ENCODE measurements around the gene LRRC56. TPM values are rescaled to one million over a fixed set of nuclear protein-coding genes. Genes with fewer than 3 reads are reported as not detected.
A peak's percentile ranks its signal among the peaks of the same experiment; 100 is the strongest.

Gene LRRC56
- total and polyA plus RNA-seq, 2 experiments from 2014 or later, result 0.40 to 1.6 TPM

DNA sequence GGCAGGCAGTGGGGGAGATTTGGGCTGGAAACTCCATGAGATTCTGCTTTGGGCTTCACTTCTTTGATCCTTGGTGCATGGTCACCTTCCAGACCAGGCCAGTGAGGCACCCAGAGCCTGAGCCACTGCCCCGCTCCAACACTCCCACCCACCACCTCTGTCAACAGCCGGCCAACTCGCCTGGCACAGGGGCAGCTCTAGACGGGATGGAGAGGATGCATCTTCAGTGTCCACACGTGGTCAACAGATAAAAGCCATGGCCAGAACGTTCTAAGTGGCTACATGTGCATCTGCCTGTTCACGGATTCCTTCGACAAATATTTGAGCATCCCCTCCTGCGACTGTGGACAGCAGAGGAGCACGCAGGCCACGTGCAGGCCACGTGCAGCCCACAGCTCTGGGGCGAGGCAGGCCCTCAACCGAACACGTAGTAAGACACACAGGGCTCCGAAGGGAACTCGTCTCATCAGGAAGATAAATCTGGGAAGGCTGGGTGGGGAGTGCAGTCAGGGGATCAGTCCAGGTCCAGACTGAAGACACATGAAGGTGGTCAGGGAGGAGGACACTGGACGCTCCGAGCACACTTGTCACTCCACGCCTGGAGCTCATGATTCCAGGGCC lies 1.2 kb downstream of the LRRC56 start:
- TF ChIP-seq EZH2phosphoT487 (IDR thresholded peaks at IDR 0.05; ENCODE audit: low read depth, severe bottlenecking, unreplicated experiment), result no peak
- TF ChIP-seq EZH2 (IDR thresholded peaks at IDR 0.05; ENCODE audit: borderline replicate concordance), result no peak
- TF ChIP-seq, protein P1, sequence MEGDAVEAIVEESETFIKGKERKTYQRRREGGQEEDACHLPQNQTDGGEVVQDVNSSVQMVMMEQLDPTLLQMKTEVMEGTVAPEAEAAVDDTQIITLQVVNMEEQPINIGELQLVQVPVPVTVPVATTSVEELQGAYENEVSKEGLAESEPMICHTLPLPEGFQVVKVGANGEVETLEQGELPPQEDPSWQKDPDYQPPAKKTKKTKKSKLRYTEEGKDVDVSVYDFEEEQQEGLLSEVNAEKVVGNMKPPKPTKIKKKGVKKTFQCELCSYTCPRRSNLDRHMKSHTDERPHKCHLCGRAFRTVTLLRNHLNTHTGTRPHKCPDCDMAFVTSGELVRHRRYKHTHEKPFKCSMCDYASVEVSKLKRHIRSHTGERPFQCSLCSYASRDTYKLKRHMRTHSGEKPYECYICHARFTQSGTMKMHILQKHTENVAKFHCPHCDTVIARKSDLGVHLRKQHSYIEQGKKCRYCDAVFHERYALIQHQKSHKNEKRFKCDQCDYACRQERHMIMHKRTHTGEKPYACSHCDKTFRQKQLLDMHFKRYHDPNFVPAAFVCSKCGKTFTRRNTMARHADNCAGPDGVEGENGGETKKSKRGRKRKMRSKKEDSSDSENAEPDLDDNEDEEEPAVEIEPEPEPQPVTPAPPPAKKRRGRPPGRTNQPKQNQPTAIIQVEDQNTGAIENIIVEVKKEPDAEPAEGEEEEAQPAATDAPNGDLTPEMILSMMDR (IDR thresholded peaks at IDR 0.05; ENCODE audit: poor library complexity), result no peak
- Histone ChIP-seq H3K27ac (no peak overlapping the region), H3K27me3 (no peaks in the 10 kb centered on the region), H3K4me3 (no peak overlapping the region), H4K20me1 (ENCODE audit: insufficient read depth, poor library complexity, severe bottlenecking) (peaks cover 13% of the 10 kb centered on the region), H3K36me3 (replicated peaks; ENCODE audit: insufficient read depth, low read depth) (no peaks in the 10 kb centered on the region), H3K9me2 (replicated peaks; ENCODE audit: insufficient read depth) (no peaks in the 10 kb centered on the region), H3K79me2 (peaks cover 10% of the 10 kb centered on the region), H2AFZ (no peak overlapping the region), H3K4me1 (ENCODE audit: insufficient read depth) (peaks cover 25% of the 10 kb centered on the region), H3K9me3 (ENCODE audit: low read depth) (no peaks in the 10 kb centered on the region), H3K4me2 (no peak overlapping the region)
- 92% methylated on average over 20 of the region's 20 CpGs for WGBS (ENCODE audit: low lambda C conversion rate, missing lambda C conversion rate)
- no peak for DNase-seq (ENCODE audit: low spot score)

DNA sequence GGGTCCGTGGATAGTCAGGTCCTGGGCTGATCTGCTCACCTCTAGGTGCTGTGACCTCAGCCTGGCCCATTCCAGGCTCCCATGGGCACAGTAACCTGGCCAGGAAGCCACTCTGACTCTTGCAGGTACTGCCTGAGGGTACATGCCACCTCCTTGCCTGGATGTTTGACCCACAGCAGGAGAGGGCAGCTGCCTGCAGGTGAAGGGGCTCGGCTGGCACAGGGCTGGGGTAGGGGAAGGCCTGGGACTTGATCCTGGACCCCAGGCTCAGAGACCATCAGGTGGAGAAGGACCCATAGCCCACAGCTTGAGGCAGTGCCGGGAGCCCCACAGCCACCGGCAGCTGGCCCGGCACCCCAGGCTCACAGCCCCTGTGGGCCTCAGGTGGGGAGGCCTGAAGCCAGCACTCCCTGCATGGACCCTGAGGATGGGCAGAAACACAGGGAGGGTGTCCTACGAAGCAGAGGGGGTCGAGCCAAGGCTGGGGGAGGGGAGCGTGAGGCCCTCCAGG lies 2.7 kb downstream of the LRRC56 start:
- TF ChIP-seq EZH2 (IDR thresholded peaks at IDR 0.05; ENCODE audit: borderline replicate concordance) (no peak), EZH2phosphoT487 (IDR thresholded peaks at IDR 0.05; ENCODE audit: low read depth, severe bottlenecking, unreplicated experiment) (no peak)
- TF ChIP-seq, protein P1 (IDR thresholded peaks at IDR 0.05; ENCODE audit: poor library complexity), result no peak
- H3K9me2 ChIP-seq (replicated peaks; ENCODE audit: insufficient read depth), result no peaks in the 10 kb centered on the region
- WGBS (ENCODE audit: low lambda C conversion rate, missing lambda C conversion rate), result 94% methylated on average over 8 of the region's 8 CpGs
- H3K4me2 ChIP-seq, result no peak overlapping the region
- H3K4me3 ChIP-seq, result no peak overlapping the region
- peaks cover 20% of the 10 kb centered on the region for H3K4me1 ChIP-seq (ENCODE audit: insufficient read depth)
- H2AFZ ChIP-seq, result no peak overlapping the region
- no peaks in the 10 kb centered on the region for H4K20me1 ChIP-seq (ENCODE audit: insufficient read depth, poor library complexity, severe bottlenecking)
- H3K27ac ChIP-seq, result no peak overlapping the region
- DNase-seq (ENCODE audit: low spot score), result peak; percentile 2
- H3K27me3 ChIP-seq, result no peaks in the 10 kb centered on the region
- no peaks in the 10 kb centered on the region for H3K36me3 ChIP-seq (replicated peaks; ENCODE audit: insufficient read depth, low read depth)
- no peaks in the 10 kb centered on the region for H3K9me3 ChIP-seq (ENCODE audit: low read depth)
- H3K79me2 ChIP-seq, result no peaks in the 10 kb centered on the region

DNA sequence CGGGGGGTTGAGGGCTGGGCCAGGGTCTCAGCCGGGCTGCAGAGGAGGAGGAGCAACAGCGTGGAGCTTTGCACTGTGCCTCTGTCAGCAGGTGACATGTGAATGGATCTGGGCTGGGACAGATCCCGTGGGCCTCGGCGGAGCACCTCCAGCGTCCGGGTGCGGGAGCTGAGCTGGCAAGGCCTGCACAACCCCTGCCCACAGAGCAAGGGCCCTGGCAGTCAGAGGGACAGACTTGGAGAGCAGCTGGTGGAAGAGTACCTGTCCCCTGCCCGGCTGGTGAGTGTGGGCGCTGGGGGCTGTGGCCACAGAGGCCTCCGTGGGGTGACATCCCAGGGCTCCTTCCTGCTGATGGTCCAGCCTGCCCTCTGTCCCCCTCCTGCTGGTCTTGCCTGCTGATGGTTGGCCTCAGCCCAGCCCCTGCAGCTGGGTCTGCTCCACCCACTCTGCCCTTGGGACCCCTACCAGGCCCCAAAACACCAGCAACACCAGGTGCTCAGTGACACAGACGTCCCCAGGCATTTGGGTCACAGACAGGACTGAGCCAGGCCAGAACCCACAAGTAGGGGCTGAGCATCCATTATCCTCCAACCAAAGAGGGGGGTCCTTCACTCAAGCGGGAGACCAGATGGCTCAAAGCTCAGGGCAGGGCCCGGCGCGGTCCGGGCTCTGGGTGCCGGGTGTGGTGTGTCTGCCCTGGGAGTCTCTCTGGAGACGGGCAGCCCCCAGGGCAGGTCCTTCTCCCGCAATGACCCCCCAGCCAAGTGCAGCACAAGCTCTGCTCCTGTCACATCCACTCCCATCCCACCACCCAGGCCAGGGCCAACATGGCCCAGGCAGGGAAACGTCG lies 3.5 kb downstream of the LRRC56 start:
- no peaks in the 10 kb centered on the region for H3K9me3 ChIP-seq (ENCODE audit: low read depth)
- TF ChIP-seq EZH2 (IDR thresholded peaks at IDR 0.05; ENCODE audit: borderline replicate concordance) (no peak), EZH2phosphoT487 (IDR thresholded peaks at IDR 0.05; ENCODE audit: low read depth, severe bottlenecking, unreplicated experiment) (no peak)
- TF ChIP-seq, protein P1 (IDR thresholded peaks at IDR 0.05; ENCODE audit: poor library complexity), result no peak
- WGBS (ENCODE audit: low lambda C conversion rate, missing lambda C conversion rate), result 91% methylated on average over 20 of the region's 23 CpGs
- H3K36me3 ChIP-seq (replicated peaks; ENCODE audit: insufficient read depth, low read depth), result no peaks in the 10 kb centered on the region
- H3K79me2 ChIP-seq, result no peaks in the 10 kb centered on the region
- no peak overlapping the region for H2AFZ ChIP-seq
- H3K27me3 ChIP-seq, result no peaks in the 10 kb centered on the region
- H4K20me1 ChIP-seq (ENCODE audit: insufficient read depth, poor library complexity, severe bottlenecking), result no peaks in the 10 kb centered on the region
- H3K9me2 ChIP-seq (replicated peaks; ENCODE audit: insufficient read depth), result no peaks in the 10 kb centered on the region
- no peak overlapping the region for H3K4me3 ChIP-seq
- peaks cover 20% of the 10 kb centered on the region for H3K4me1 ChIP-seq (ENCODE audit: insufficient read depth)
- no peak overlapping the region for H3K4me2 ChIP-seq
- peak; percentile 2 for DNase-seq (ENCODE audit: low spot score)
- no peak overlapping the region for H3K27ac ChIP-seq

Data from hepatocyte (in vitro differentiated cells).